Upper lobe of left lung (tissue), 6 donors: Measurements from ENCODE around the gene SPATA20. TPM values are rescaled to one million over a fixed set of nuclear protein-coding genes. Genes with fewer than 3 reads are reported as not detected.

Experiments used
- ATAC-seq, 2 donors: fragments of 200-7000 bp; cut with Tn5 transposase; one replicate each; pipeline ENCODE4 v1.9.1; 2022; ENCODE audit warnings: mild to moderate bottlenecking in 2 of 2, moderate library complexity in 2 of 2; ENCODE audit not compliant: low FRiP score in 2 of 2
- DNase-seq, 2 donors: peaks; one replicate each; pipeline ENCODE4 v3.0.0-alpha.2; 2019 to 2020
- H3K27ac ChIP-seq, 4 donors: fragments of 200-600 bp; sonication (generic); one replicate each; pipeline ENCODE4 v1.5.1; 2016 to 2019
- H3K27me3 ChIP-seq, 4 donors: fragments of 200-600 bp; sonication (generic); one replicate each; pipeline ENCODE4 v1.5.1; 2017 to 2019
- H3K36me3 ChIP-seq, 4 donors: fragments of 200-600 bp; sonication (generic); one replicate each; pipeline ENCODE4 v1.5.1; 2016 to 2019
- H3K4me1 ChIP-seq, 4 donors: fragments of 200-600 bp; sonication (generic); one replicate each; pipeline ENCODE4 v1.5.1; 2018 to 2019
- H3K4me3 ChIP-seq, 4 donors: fragments of 200-600 bp; sonication (generic); one replicate each; pipeline ENCODE4 v1.5.1; 2017 to 2019; ENCODE audit warnings: mild to moderate bottlenecking in 2 of 4, moderate library complexity in 1 of 4
- H3K9me3 ChIP-seq, 4 donors: fragments of 200-600 bp; sonication (generic); one replicate each; pipeline ENCODE4 v1.5.1; 2018 to 2019
- EP300 ChIP-seq, 4 donors: sonication (generic); formaldehyde crosslinking; IDR thresholded peaks; one replicate each; pipeline ENCODE4 v1.5.1; 2017; ENCODE audit warnings: antibody characterized with exemption in 4 of 4, control low read depth in 2 of 4
- POLR2A ChIP-seq, 4 donors: fragments of 450-650 bp; IDR thresholded peaks; one replicate each; pipeline ENCODE4 v1.5.1; 2016 to 2017; ENCODE audit warnings: antibody characterized with exemption in 4 of 4, mild to moderate bottlenecking in 2 of 4
- POLR2AphosphoS5 ChIP-seq, 2 donors: sonication (generic); formaldehyde crosslinking; IDR thresholded peaks; one replicate each; pipeline ENCODE4 v1.5.1; 2017; ENCODE audit warnings: antibody characterized with exemption in 2 of 2
- WGBS, 2 donors: methylation state at CpG; one replicate each; pipeline ENCODE4 v1.1.5; 2017 to 2018; 5-methylcytosine and 5-hydroxymethylcytosine counted together
- total RNA-seq, 6 donors: library from RNA; depleted of rRNA in 4 of 6; stranded (reverse); fragments of >200 nt in 4 of 6; gene quantifications; one replicate each; pipeline versions ENCODE4 v1.1.0 to v1.2.1, GENCODE V29; 2016 to 2021
- TF ChIP-seq, protein P1 (sequence below), 6 experiments: fragments of 450-650 bp in 4 of 6; fragments of 200-600 bp in 2 of 6; sonication (generic) in 2 of 6; IDR thresholded peaks; one replicate each; pipeline ENCODE4 v1.5.1; 2016 to 2019; ENCODE audit warnings: antibody characterized with exemption in 6 of 6
- donor health status: DM: no; HTN: no; CAD: no; lungs with moderate emphysema.
- donor health status: DM: no; HTN: yes; CAD: no; lungs with severe emphysema.

Gene SPATA20
- total RNA-seq, 6 donors from 2014 or later = 32.9 to 111 (median 46.4) TPM

GRCh38 chr17:50541402-50541715 is 5.6 kb upstream of the SPATA20 start:
- peaks cover 14 to 27% (median 22%) of the 10 kb centered on the region in 4 donors for H3K4me1 ChIP-seq
- H3K4me3 ChIP-seq = peak overlapping the region; percentile 34 to 72 (median 63)
- DNase-seq = no peak
- H3K27ac ChIP-seq = peak overlapping the region; percentile 30 to 85 (median 66)
- no peaks in the 10 kb centered on the region for H3K36me3 ChIP-seq
- TF ChIP-seq, protein P1, sequence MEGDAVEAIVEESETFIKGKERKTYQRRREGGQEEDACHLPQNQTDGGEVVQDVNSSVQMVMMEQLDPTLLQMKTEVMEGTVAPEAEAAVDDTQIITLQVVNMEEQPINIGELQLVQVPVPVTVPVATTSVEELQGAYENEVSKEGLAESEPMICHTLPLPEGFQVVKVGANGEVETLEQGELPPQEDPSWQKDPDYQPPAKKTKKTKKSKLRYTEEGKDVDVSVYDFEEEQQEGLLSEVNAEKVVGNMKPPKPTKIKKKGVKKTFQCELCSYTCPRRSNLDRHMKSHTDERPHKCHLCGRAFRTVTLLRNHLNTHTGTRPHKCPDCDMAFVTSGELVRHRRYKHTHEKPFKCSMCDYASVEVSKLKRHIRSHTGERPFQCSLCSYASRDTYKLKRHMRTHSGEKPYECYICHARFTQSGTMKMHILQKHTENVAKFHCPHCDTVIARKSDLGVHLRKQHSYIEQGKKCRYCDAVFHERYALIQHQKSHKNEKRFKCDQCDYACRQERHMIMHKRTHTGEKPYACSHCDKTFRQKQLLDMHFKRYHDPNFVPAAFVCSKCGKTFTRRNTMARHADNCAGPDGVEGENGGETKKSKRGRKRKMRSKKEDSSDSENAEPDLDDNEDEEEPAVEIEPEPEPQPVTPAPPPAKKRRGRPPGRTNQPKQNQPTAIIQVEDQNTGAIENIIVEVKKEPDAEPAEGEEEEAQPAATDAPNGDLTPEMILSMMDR (IDR thresholded peaks at IDR 0.05) = no peak
- no peak for TF ChIP-seq EP300 (IDR thresholded peaks at IDR 0.05)
- TF ChIP-seq POLR2AphosphoS5 (IDR thresholded peaks at IDR 0.05) = no peak
- no peak for TF ChIP-seq POLR2A (IDR thresholded peaks at IDR 0.05)
- ATAC-seq = no peak
- H3K9me3 ChIP-seq = no peaks in the 10 kb centered on the region
- WGBS, 2 donors = 76 to 84% methylated on average over 7 to 9 of the region's 9 CpGs
- no peaks in the 10 kb centered on the region for H3K27me3 ChIP-seq

DNA sequence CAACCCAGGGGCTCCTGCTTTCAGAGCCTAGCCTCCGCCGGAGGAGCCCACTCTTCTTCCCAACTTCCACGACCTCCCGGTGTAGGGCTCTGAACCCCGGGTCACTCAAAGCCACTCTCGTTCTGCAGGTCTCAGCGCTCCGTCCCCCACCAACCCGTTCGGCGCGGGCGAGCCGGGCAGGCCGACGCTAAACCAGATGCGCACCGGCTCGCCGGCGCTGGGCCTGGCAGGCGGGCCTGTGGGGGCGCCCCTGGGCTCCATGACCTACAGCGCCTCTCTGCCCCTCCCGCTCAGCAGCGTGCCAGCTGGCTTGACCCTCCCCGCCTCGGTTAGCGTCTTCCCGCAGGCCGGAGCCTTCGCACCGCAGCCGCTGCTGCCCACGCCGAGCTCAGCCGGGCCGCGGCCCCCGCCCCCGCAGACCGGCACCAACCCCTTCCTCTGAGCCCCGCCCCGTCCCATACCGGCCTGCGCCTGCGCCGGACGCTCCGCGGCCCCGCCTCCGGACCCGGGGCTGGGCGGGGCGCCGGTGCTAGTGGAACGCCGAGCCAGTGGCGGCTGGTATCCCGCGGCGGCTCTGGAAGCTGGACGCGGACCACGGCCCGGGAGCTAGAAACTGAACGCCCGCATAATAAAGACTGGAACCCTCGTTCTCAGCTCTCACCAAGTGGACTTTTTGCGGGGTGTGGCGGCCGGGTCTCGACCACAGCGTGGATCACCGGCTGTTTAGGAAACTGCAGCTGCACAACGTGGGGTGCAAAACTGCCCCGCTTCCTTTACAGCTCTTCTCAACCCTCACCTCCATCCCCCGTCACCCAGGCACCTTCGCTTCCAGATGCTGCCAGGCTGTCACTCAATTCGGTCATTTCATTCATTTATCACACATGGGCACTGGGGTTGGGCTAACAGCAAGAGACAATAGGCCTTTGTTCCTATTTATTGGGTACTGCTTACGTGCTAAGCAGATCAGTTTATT is 5.0 kb upstream of the SPATA20 start:
- H3K4me3 ChIP-seq = peak overlapping the region; percentile 34 to 72 (median 63)
- TF ChIP-seq, protein P1 (IDR thresholded peaks at IDR 0.05) = peak in 2 of 6 experiments; percentile 33 to 45
- peak; percentile 14 to 61 for TF ChIP-seq POLR2AphosphoS5 (IDR thresholded peaks at IDR 0.05)
- TF ChIP-seq POLR2A (IDR thresholded peaks at IDR 0.05) = peak in 2 of 4 donors; percentile 36 to 72
- no peak for TF ChIP-seq EP300 (IDR thresholded peaks at IDR 0.05)
- H3K36me3 ChIP-seq = no peaks in the 10 kb centered on the region
- DNase-seq = peak; percentile 92 to 98
- H3K27ac ChIP-seq = peak overlapping the region; percentile 30 to 85 (median 66)
- H3K27me3 ChIP-seq = no peaks in the 10 kb centered on the region
- ATAC-seq = peak; percentile 86 to 97
- no peaks in the 10 kb centered on the region for H3K9me3 ChIP-seq
- peaks cover 17 to 33% (median 26%) of the 10 kb centered on the region in 4 donors for H3K4me1 ChIP-seq
- 3 to 10% methylated on average over 6 to 51 of the region's 82 CpGs for WGBS, 2 donors

GRCh38 chr17:50542795-50543774 is 3.9 kb upstream of the SPATA20 start:
- WGBS, 2 donors = 66 to 79% methylated on average over 13 to 16 of the region's 16 CpGs
- Histone ChIP-seq H3K27ac (peak overlapping the region; percentile 37 to 85 (median 61)), H3K4me1 (peaks cover 27 to 44% (median 34%) of the 10 kb centered on the region in 4 donors), H3K36me3 (no peaks in the 10 kb centered on the region), H3K9me3 (no peaks in the 10 kb centered on the region), H3K4me3 (peak overlapping the region in 2 of 4 donors; percentile 71 to 72), H3K27me3 (no peaks in the 10 kb centered on the region)
- TF ChIP-seq POLR2AphosphoS5 (IDR thresholded peaks at IDR 0.05) (no peak), EP300 (IDR thresholded peaks at IDR 0.05) (no peak), POLR2A (IDR thresholded peaks at IDR 0.05) (no peak)
- TF ChIP-seq, protein P1 (IDR thresholded peaks at IDR 0.05) = no peak
- DNase-seq (peak in 1 of 2 donors; percentile 85), ATAC-seq (peak in 1 of 2 donors; percentile 60)

GRCh38 chr17:50544516-50544915 is 2.5 kb upstream of the SPATA20 start:
- H3K27ac ChIP-seq = no peak overlapping the region
- TF ChIP-seq POLR2A (IDR thresholded peaks at IDR 0.05) = no peak
- no peak for TF ChIP-seq POLR2AphosphoS5 (IDR thresholded peaks at IDR 0.05)
- no peak for TF ChIP-seq EP300 (IDR thresholded peaks at IDR 0.05)
- TF ChIP-seq, protein P1 (IDR thresholded peaks at IDR 0.05) = no peak
- H3K9me3 ChIP-seq = no peaks in the 10 kb centered on the region
- H3K4me1 ChIP-seq = peaks cover 27 to 44% (median 34%) of the 10 kb centered on the region in 4 donors
- no peaks in the 10 kb centered on the region for H3K36me3 ChIP-seq
- 58 to 60% methylated on average over 7 of the region's 7 CpGs for WGBS, 2 donors
- ATAC-seq = no peak
- H3K4me3 ChIP-seq = no peak overlapping the region
- no peak for DNase-seq
- H3K27me3 ChIP-seq = no peaks in the 10 kb centered on the region
